GM12878 (cell line): ENCODE data around the gene PTRH2. TPM values are rescaled to one million over a fixed set of nuclear protein-coding genes. Genes with fewer than 3 reads are reported as not detected.

Source experiments
- ATAC-seq: fragments of 200-7000 bp; cut with Tn5 transposase; 3 replicates; pipeline ENCODE4 v1.9.1; 2020; ENCODE audit warnings: mild to moderate bottlenecking, moderate library complexity
- BruUV-seq: library from RNA; stranded (reverse); fragments of 400-500 nt; replicated peaks from 2 replicates; lab custom pipeline; 2021; lab: Mats Ljungman, UMichigan
- CTCF ChIA-PET: fragments of 300-600 bp; sonication (Branson Sonifier 250); formaldehyde crosslinking; extraction: SDS; loops from one replicate; lab custom pipeline; 2021; ENCODE audit warnings: inconsistent platforms; lab: Yijun Ruan, JAX
- POLR2A ChIA-PET: fragments of 350-600 bp; formaldehyde crosslinking; extraction: SDS; loops from one replicate; lab custom pipeline; 2021; ENCODE audit warnings: inconsistent platforms; lab: Charles Lee
- RAD21 ChIA-PET: fragments of 300-600 bp; sonication (Branson Sonifier 250); formaldehyde crosslinking; loops from one replicate; lab custom pipeline; 2023; ENCODE audit warnings: antibody characterized with exemption; ENCODE audit not compliant: unreplicated experiment; lab: Charles Lee
- SMC1A ChIA-PET: fragments of 300-600 bp; sonication (Branson Sonifier 250); formaldehyde crosslinking; loops from one replicate; lab custom pipeline; 2023; ENCODE audit not compliant: unreplicated experiment, uncharacterized antibody; lab: Charles Lee
- DNase-seq: peaks from one replicate; pipeline ENCODE4 v3.0.0-alpha.2; 2011; ENCODE audit warnings: low read depth, low spot score
- FAIRE-seq: peaks from 3 replicates; lab custom pipeline; 2011; peaks lifted over from hg19 to GRCh38; lab: Jason Lieb, UNC
- H2AFZ ChIP-seq: 2 replicates; pipeline ENCODE4 v1.6.0; 2011; ENCODE audit warnings: low read depth, low read length, control low read depth; ENCODE audit not compliant: control insufficient read depth
- H3K27ac ChIP-seq: 2 replicates; pipeline ENCODE4 v1.5.1; 2011; ENCODE audit warnings: control low read depth; ENCODE audit not compliant: control insufficient read depth, insufficient read depth
- H3K27me3 ChIP-seq, 2 experiments: replicated peaks in 1 of 2; 2 replicates each; pipeline versions ENCODE4 v1.6.0 to v1.6.1; 2011; ENCODE audit warnings: low read length in 1 of 2; ENCODE audit not compliant: control insufficient read depth in 2 of 2, insufficient read depth in 2 of 2
- H3K36me3 ChIP-seq, 2 experiments: 2 replicates each; pipeline ENCODE4 v1.5.1; 2011; ENCODE audit warnings: low read length in 1 of 2; ENCODE audit not compliant: control insufficient read depth in 2 of 2, insufficient read depth in 2 of 2
- H3K4me1 ChIP-seq: 2 replicates; pipeline ENCODE4 v1.6.1; 2011; ENCODE audit warnings: mild to moderate bottlenecking, low read length, moderate library complexity, mixed read lengths; ENCODE audit not compliant: control insufficient read depth, insufficient read depth
- H3K4me2 ChIP-seq: 2 replicates; pipeline ENCODE4 v1.6.0; 2011; ENCODE audit warnings: control low read depth; ENCODE audit not compliant: control insufficient read depth, insufficient read depth
- H3K4me3 ChIP-seq: fragments of 200-600 bp; sonication (generic); 2 replicates; pipeline ENCODE4 v1.5.1; 2016
- H3K79me2 ChIP-seq: 2 replicates; pipeline ENCODE4 v1.6.0; 2011; ENCODE audit warnings: low read length; ENCODE audit not compliant: control insufficient read depth, insufficient read depth
- H3K9ac ChIP-seq: 2 replicates; pipeline ENCODE4 v1.8.0; 2011; ENCODE audit warnings: low read length, control low read depth, mixed read lengths; ENCODE audit not compliant: control insufficient read depth, insufficient read depth
- H3K9me3 ChIP-seq: replicated peaks from 3 replicates; pipeline ENCODE4 v1.5.1; 2011; ENCODE audit warnings: mild to moderate bottlenecking, low read length; ENCODE audit not compliant: control insufficient read depth, insufficient read depth
- H4K20me1 ChIP-seq: 2 replicates; pipeline ENCODE4 v1.6.0; 2011; ENCODE audit not compliant: control insufficient read depth, insufficient read depth
- FOXK2 ChIP-seq: fragments of 450-650 bp; IDR thresholded peaks from 2 replicates; pipeline ENCODE4 v1.6.1; 2017; ENCODE audit warnings: mild to moderate bottlenecking, moderate library complexity
- HDAC2 ChIP-seq: fragments of 200-600 bp; sonication (generic); IDR thresholded peaks from 2 replicates; pipeline ENCODE4 v1.6.1; 2017
- IKZF2 ChIP-seq, 2 experiments: fragments of 450-650 bp; IDR thresholded peaks; 2 replicates each; pipeline ENCODE4 v1.6.1; 2017; ENCODE audit warnings: mild to moderate bottlenecking in 2 of 2, moderate library complexity in 2 of 2
- IRF4 ChIP-seq: IDR thresholded peaks from 2 replicates; pipeline ENCODE4 v1.6.1; 2011; ENCODE audit warnings: low read depth, low read length
- KLF5 ChIP-seq: fragments of 450-650 bp; IDR thresholded peaks from 2 replicates; pipeline ENCODE4 v1.6.1; 2014; ENCODE audit warnings: mild to moderate bottlenecking; ENCODE audit not compliant: partially characterized antibody
- NR2C1 ChIP-seq: fragments of 450-650 bp; IDR thresholded peaks from 2 replicates; pipeline ENCODE4 v1.6.1; 2017; ENCODE audit warnings: antibody characterized with exemption, mild to moderate bottlenecking, moderate library complexity
- RCOR1 ChIP-seq: conservative IDR thresholded peaks from 2 replicates; pipeline ENCODE4 v1.6.1; 2012; ENCODE audit warnings: low read depth, low read length, improper control_type of control experiment
- ZNF622 ChIP-seq: fragments of 450-650 bp; IDR thresholded peaks from 2 replicates; pipeline ENCODE4 v1.6.1; 2017; ENCODE audit warnings: mild to moderate bottlenecking, inconsistent platforms
- in situ Hi-C: fragments of 300-500 bp; cut with MboI; formaldehyde crosslinking; loops from 9 replicates; pipeline ENCODE4 v1.14.3; 2018; ENCODE audit warnings: mixed read lengths
- intact Hi-C: fragments of 100-400 bp; cut with micrococcal nuclease; formaldehyde crosslinking; loops from one replicate; pipeline ENCODE4 v1.14.2; 2022; ENCODE audit not compliant: unreplicated experiment
- polyA plus RNA-seq, 11 experiments: library from polyadenylated mRNA; depleted of rRNA in 4 of 11; unstranded in 6 of 11; stranded (reverse) in 5 of 11; fragments of >200 nt; fragmentation: Nextera tagmentation in 4 of 11; fragmentation: Illumina TruSeq in 1 of 11; extraction: Ambion mirVana in 4 of 11; extraction: Trizol in 1 of 11; gene quantifications; 1 replicate in 1 of 11; 2 replicates in 10 of 11; pipeline versions ENCODE4 v1.2.1 to v1.2.3, GENCODE V29; 2011 to 2016; ENCODE audit warnings: inconsistent platforms in 2 of 11, missing spikeins in 2 of 11, low read depth in 1 of 11
- total RNA-seq, 4 experiments: library from RNA; depleted of rRNA in 3 of 4; stranded (reverse); fragments of >200 nt in 3 of 4; fragmentation: Illumina TruSeq in 1 of 4; extraction: Trizol in 1 of 4; gene quantifications; 2 replicates each; pipeline versions ENCODE4 v1.2.1 to v1.2.3, GENCODE V29; 2013 to 2021
- TF ChIP-seq, protein P1 (sequence below): fragments of 450-650 bp; formaldehyde crosslinking; IDR thresholded peaks from 2 replicates; pipeline ENCODE4 v1.4.0; 2022; ENCODE audit warnings: mild to moderate bottlenecking, moderate library complexity
- TF ChIP-seq, protein P2 (sequence below): IDR thresholded peaks from 2 replicates; pipeline ENCODE4 v1.6.1; 2011; ENCODE audit warnings: low read depth, low read length, improper control_type of control experiment, borderline replicate concordance
- TF ChIP-seq, protein P3 (sequence below): IDR thresholded peaks from 2 replicates; pipeline ENCODE4 v1.6.1; 2012; ENCODE audit warnings: low read depth, low read length, improper control_type of control experiment
- TF ChIP-seq, protein P4 (sequence below): fragments of 450-650 bp; IDR thresholded peaks from 2 replicates; pipeline ENCODE4 v1.6.1; 2018; ENCODE audit warnings: mild to moderate bottlenecking, low read depth, moderate library complexity; ENCODE audit not compliant: partially characterized antibody

The PTRH2 gene
- total and polyA plus RNA-seq, 10 of the 15 experiments (the other 5 are each of a cell fraction or from before 2014, with no cell fraction given), result 37.7 to 156 (median 63.4) TPM

DNA sequence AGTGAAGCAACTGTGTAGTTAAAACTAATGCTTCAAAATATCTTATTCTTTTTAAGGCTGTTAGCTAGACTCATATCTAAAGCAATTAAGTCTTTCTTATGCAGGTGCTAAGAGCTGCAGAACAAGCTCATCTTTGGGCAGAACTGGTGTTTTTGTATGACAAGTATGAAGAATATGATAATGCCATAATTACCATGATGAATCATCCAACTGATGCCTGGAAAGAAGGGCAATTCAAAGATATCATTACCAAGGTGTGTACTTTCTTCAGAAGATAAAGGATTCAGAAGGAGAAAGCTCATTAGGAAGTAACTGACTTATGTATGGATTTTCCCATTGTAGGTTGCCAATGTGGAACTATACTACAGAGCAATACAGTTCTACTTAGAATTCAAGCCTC, 23.9 kb downstream of the PTRH2 start:
- H3K4me1 ChIP-seq, result no peaks in the 10 kb centered on the region
- no peaks in the 10 kb centered on the region for H4K20me1 ChIP-seq
- no peak overlapping the region for H2AFZ ChIP-seq
- H3K9ac ChIP-seq, result no peak overlapping the region
- peaks cover 13 to 59% of the 10 kb centered on the region in 2 experiments for H3K36me3 ChIP-seq
- TF ChIP-seq KLF5 (no peak), IRF4 (no peak), ZNF622 (no peak), HDAC2 (no peak), NR2C1 (no peak), IKZF2 (IDR thresholded peaks at IDR 0.05) (no peak), RCOR1 (no peak), FOXK2 (no peak)
- TF ChIP-seq, protein P1, sequence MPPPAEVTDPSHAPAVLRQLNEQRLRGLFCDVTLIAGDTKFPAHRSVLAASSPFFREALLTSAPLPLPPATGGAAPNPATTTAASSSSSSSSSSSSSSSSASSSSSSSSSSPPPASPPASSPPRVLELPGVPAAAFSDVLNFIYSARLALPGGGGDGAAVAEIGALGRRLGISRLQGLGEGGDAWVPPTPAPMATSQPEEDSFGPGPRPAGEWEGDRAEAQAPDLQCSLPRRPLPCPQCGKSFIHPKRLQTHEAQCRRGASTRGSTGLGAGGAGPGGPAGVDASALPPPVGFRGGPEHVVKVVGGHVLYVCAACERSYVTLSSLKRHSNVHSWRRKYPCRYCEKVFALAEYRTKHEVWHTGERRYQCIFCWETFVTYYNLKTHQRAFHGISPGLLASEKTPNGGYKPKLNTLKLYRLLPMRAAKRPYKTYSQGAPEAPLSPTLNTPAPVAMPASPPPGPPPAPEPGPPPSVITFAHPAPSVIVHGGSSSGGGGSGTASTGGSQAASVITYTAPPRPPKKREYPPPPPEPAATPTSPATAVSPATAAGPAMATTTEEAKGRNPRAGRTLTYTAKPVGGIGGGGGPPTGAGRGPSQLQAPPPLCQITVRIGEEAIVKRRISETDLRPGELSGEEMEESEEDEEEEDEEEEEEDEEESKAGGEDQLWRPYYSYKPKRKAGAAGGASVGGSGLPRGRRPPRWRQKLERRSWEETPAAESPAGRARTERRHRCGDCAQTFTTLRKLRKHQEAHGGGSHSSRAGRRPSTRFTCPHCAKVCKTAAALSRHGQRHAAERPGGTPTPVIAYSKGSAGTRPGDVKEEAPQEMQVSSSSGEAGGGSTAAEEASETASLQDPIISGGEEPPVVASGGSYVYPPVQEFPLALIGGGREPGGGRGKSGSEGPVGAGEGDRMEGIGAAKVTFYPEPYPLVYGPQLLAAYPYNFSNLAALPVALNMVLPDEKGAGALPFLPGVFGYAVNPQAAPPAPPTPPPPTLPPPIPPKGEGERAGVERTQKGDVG (CRISPR knock-in tag), result no peak
- TF ChIP-seq, protein P2, sequence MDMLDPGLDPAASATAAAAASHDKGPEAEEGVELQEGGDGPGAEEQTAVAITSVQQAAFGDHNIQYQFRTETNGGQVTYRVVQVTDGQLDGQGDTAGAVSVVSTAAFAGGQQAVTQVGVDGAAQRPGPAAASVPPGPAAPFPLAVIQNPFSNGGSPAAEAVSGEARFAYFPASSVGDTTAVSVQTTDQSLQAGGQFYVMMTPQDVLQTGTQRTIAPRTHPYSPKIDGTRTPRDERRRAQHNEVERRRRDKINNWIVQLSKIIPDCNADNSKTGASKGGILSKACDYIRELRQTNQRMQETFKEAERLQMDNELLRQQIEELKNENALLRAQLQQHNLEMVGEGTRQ, result no peak
- TF ChIP-seq, protein P3, sequence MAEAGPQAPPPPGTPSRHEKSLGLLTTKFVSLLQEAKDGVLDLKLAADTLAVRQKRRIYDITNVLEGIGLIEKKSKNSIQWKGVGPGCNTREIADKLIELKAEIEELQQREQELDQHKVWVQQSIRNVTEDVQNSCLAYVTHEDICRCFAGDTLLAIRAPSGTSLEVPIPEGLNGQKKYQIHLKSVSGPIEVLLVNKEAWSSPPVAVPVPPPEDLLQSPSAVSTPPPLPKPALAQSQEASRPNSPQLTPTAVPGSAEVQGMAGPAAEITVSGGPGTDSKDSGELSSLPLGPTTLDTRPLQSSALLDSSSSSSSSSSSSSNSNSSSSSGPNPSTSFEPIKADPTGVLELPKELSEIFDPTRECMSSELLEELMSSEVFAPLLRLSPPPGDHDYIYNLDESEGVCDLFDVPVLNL, result no peak
- TF ChIP-seq, protein P4, sequence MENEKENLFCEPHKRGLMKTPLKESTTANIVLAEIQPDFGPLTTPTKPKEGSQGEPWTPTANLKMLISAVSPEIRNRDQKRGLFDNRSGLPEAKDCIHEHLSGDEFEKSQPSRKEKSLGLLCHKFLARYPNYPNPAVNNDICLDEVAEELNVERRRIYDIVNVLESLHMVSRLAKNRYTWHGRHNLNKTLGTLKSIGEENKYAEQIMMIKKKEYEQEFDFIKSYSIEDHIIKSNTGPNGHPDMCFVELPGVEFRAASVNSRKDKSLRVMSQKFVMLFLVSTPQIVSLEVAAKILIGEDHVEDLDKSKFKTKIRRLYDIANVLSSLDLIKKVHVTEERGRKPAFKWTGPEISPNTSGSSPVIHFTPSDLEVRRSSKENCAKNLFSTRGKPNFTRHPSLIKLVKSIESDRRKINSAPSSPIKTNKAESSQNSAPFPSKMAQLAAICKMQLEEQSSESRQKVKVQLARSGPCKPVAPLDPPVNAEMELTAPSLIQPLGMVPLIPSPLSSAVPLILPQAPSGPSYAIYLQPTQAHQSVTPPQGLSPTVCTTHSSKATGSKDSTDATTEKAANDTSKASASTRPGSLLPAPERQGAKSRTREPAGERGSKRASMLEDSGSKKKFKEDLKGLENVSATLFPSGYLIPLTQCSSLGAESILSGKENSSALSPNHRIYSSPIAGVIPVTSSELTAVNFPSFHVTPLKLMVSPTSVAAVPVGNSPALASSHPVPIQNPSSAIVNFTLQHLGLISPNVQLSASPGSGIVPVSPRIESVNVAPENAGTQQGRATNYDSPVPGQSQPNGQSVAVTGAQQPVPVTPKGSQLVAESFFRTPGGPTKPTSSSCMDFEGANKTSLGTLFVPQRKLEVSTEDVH, result no peak
- intact Hi-C loops, result no loop called here
- in situ Hi-C loops, result no loop called here
- H3K9me3 ChIP-seq, result no peaks in the 10 kb centered on the region
- no peak overlapping the region for H3K4me3 ChIP-seq
- DNase-seq, result no peak
- no TSS peak for BruUV-seq
- no peaks in the 10 kb centered on the region for H3K27me3 ChIP-seq
- H3K27ac ChIP-seq, result no peak overlapping the region
- ChIA-PET CTCF (interaction anchor here (1.1 to 1.5 kb wide), 2 partner anchors 17 to 373 kb away, joined by 3 to 6 read pairs; no protein-coding TSS in a partner anchor), SMC1A (interaction anchor here (0.8 to 2.3 kb wide), 5 partner anchors 8 to 72 kb away, joined by 3 to 20 read pairs (median 3); no protein-coding TSS in a partner anchor), POLR2A (interaction anchor here (0.6 kb wide), 2 partner anchors 24 to 641 kb away, joined by 3 read pairs; partner anchors contain the start of genes PTRH2 and VMP1), RAD21 (interaction anchor here (0.8 to 1.6 kb wide), 3 partner anchors 9 to 24 kb away, joined by 3 to 5 read pairs (median 4); partner anchors contain the start of genes PTRH2 and VMP1)
- no peak for FAIRE-seq
- no peak overlapping the region for H3K4me2 ChIP-seq
- H3K79me2 ChIP-seq, result no peaks in the 10 kb centered on the region
- ATAC-seq, result no peak
